HUES64 (cell line): Measurements from ENCODE around the gene WRAP53. TPM values are rescaled to one million over a fixed set of nuclear protein-coding genes. Genes with fewer than 3 reads are reported as not detected.
"Not testable (repeated sequence)": the region's sequence is repeated elsewhere in the genome, so short reads cannot be mapped to it uniquely, and the experiment has no call there.

Experiments used
- H3K27ac ChIP-seq: 2 replicates; pipeline ENCODE4 v1.7.0; 2013; ENCODE audit warnings: low read depth, low read length, inconsistent platforms
- H3K27me3 ChIP-seq: 2 replicates; pipeline ENCODE4 v1.6.1; 2013; ENCODE audit warnings: mild to moderate bottlenecking, low read length; ENCODE audit not compliant: insufficient read depth
- H3K36me3 ChIP-seq: 2 replicates; pipeline ENCODE4 v1.6.1; 2013; ENCODE audit warnings: mild to moderate bottlenecking, low read length; ENCODE audit not compliant: insufficient read depth
- H3K4me1 ChIP-seq: 2 replicates; pipeline ENCODE4 v1.6.1; 2013; ENCODE audit warnings: mild to moderate bottlenecking, low read length, moderate library complexity; ENCODE audit not compliant: insufficient read depth
- H3K4me3 ChIP-seq: 2 replicates; pipeline ENCODE4 v1.5.1; 2013; ENCODE audit warnings: mild to moderate bottlenecking, low read length, moderate library complexity
- H3K9ac ChIP-seq: 2 replicates; pipeline ENCODE4 v1.6.1; 2013; ENCODE audit warnings: mild to moderate bottlenecking, low read depth, low read length
- H3K9me3 ChIP-seq: 2 replicates; pipeline ENCODE4 v1.6.1; 2013; ENCODE audit warnings: low read depth, low read length; ENCODE audit not compliant: insufficient read depth
- WGBS: fragments of 150-250, 120-280 bp; methylation state at CpG from one replicate; pipeline ENCODE4 v1.1.7; 2013; ENCODE audit warnings: missing lambda C conversion rate; 5-methylcytosine and 5-hydroxymethylcytosine counted together
- polyA plus RNA-seq, 2 experiments: library from polyadenylated mRNA; stranded (reverse); fragments of 50-300 nt; gene quantifications; one replicate each; pipeline ENCODE4 v1.2.3, GENCODE V29; 2013

Gene WRAP53
- polyA plus RNA-seq (2013, experiment 1 of 2) = 26.4 TPM
- polyA plus RNA-seq (2013, experiment 2 of 2) = 23.1 TPM

- peaks cover 15% of the 10 kb centered on the region for H3K36me3 ChIP-seq
- no peaks in the 10 kb centered on the region for H3K27me3 ChIP-seq
- WGBS = under 1% methylated on average over 50 of the region's 51 CpGs
- H3K9ac ChIP-seq = peak within 1 kb of the TSS; percentile 98
- peak within 1 kb of the TSS; percentile 98 for H3K27ac ChIP-seq
- H3K4me1 ChIP-seq = peaks cover 20% of the 10 kb centered on the region
- peak within 1 kb of the TSS; percentile 98 for H3K4me3 ChIP-seq
- no peaks in the 10 kb centered on the region for H3K9me3 ChIP-seq
Observed at GRCh38 chr17:7687908-7688807, at the start of gene WRAP53. Gene WRAP53 (plus strand): TSS chr17:7688477. CDS start chr17:7688649, 172 bp downstream.

GRCh38 chr17:7640783-7641182 lies 47.5 kb upstream of the WRAP53 start:
- Histone ChIP-seq H3K4me1 (peaks cover 4% of the 10 kb centered on the region; the same call in 1 of the 2 replicates), H3K4me3 (no peak overlapping the region), H3K27ac (no peak overlapping the region), H3K9me3 (no peaks in the 10 kb centered on the region), H3K36me3 (no peaks in the 10 kb centered on the region), H3K9ac (no peak overlapping the region), H3K27me3 (no peaks in the 10 kb centered on the region)
- WGBS = 94% methylated on average over 26 of the region's 26 CpGs

- H3K9me3 ChIP-seq, H3K4me3 ChIP-seq, H3K36me3 ChIP-seq, H3K9ac ChIP-seq, H3K4me1 ChIP-seq, H3K27ac ChIP-seq, H3K27me3 ChIP-seq: not testable (repeated sequence)
- 81% methylated on average over 7 of the region's 7 CpGs for WGBS
Observed at GRCh38 chr17:7641635-7642034, 46.6 kb upstream of the WRAP53 start.

GRCh38 chr17:7644775-7645174 lies 43.5 kb upstream of the WRAP53 start:
- Histone ChIP-seq H3K27ac (no peak overlapping the region), H3K4me3 (no peak overlapping the region), H3K9me3 (no peaks in the 10 kb centered on the region), H3K36me3 (no peaks in the 10 kb centered on the region), H3K27me3 (0 out of 2 replicates have a peak, but pooled peaks cover 7% of the 10 kb centered on the region), H3K4me1 (no peaks in the 10 kb centered on the region; the same call in 1 of the 2 replicates), H3K9ac (no peak overlapping the region)
- 96% methylated on average over 4 of the region's 4 CpGs for WGBS

- H3K9me3 ChIP-seq = no peaks in the 10 kb centered on the region
- no peak overlapping the region for H3K4me3 ChIP-seq
- H3K4me1 ChIP-seq = no peaks in the 10 kb centered on the region; the same call in 1 of the 2 replicates
- H3K27ac ChIP-seq = no peak overlapping the region
- H3K36me3 ChIP-seq = no peaks in the 10 kb centered on the region
- WGBS = 89% methylated on average over 9 of the region's 9 CpGs
- H3K27me3 ChIP-seq = peaks cover 19% of the 10 kb centered on the region
- H3K9ac ChIP-seq = no peak overlapping the region
Observed at GRCh38 chr17:7646457-7646856, 41.8 kb upstream of the WRAP53 start.

GRCh38 chr17:7647018-7647417 lies 41.3 kb upstream of the WRAP53 start:
- Histone ChIP-seq H3K4me1 (no peaks in the 10 kb centered on the region; the same call in 1 of the 2 replicates), H3K9ac (no peak overlapping the region), H3K27ac (no peak overlapping the region), H3K4me3 (no peak overlapping the region), H3K27me3 (peaks cover 25% of the 10 kb centered on the region), H3K9me3 (no peaks in the 10 kb centered on the region), H3K36me3 (no peaks in the 10 kb centered on the region)
- WGBS = 94% methylated on average over 3 of the region's 4 CpGs

- H3K9ac ChIP-seq = peak within 1 kb of the TSS; percentile 32; the same call in 1 of the 2 replicates
- H3K27me3 ChIP-seq = peaks cover 37% of the 10 kb centered on the region
- no peak within 1 kb of the TSS for H3K27ac ChIP-seq
- H3K4me3 ChIP-seq = peak within 1 kb of the TSS; percentile 66
- WGBS = under 1% methylated on average over 30 of the region's 34 CpGs
- peaks cover 5% of the 10 kb centered on the region; the same call in 1 of the 2 replicates for H3K4me1 ChIP-seq
- H3K9me3 ChIP-seq = no peaks in the 10 kb centered on the region
- peaks cover 9% of the 10 kb centered on the region; the same call in 1 of the 2 replicates for H3K36me3 ChIP-seq
Observed at GRCh38 chr17:7650509-7651096, 37.7 kb upstream of the WRAP53 start, which contains the start of gene ATP1B2. Gene ATP1B2 (plus strand): TSS chr17:7650926. CDS start chr17:7651519, 593 bp downstream.

GRCh38 chr17:7651097-7651664 lies 37.1 kb upstream of the WRAP53 start:
- H3K36me3 ChIP-seq = peaks cover 12% of the 10 kb centered on the region; the same call in 1 of the 2 replicates
- H3K27me3 ChIP-seq = peaks cover 37% of the 10 kb centered on the region
- peaks cover 5% of the 10 kb centered on the region for H3K4me1 ChIP-seq
- peak overlapping the region; percentile 32; the same call in 1 of the 2 replicates for H3K9ac ChIP-seq
- under 1% methylated on average over 40 of the region's 45 CpGs for WGBS
- H3K9me3 ChIP-seq = no peaks in the 10 kb centered on the region
- peak overlapping the region; percentile 66 for H3K4me3 ChIP-seq
- H3K27ac ChIP-seq = no peak overlapping the region

GRCh38 chr17:7651665-7652387 lies 36.5 kb upstream of the WRAP53 start:
- H3K4me3 ChIP-seq = peak overlapping the region; percentile 66
- H3K36me3 ChIP-seq = peaks cover 12% of the 10 kb centered on the region; the same call in 1 of the 2 replicates
- no peaks in the 10 kb centered on the region for H3K9me3 ChIP-seq
- no peak overlapping the region for H3K27ac ChIP-seq
- peaks cover 37% of the 10 kb centered on the region for H3K27me3 ChIP-seq
- peaks cover 10% of the 10 kb centered on the region for H3K4me1 ChIP-seq
- WGBS = 4% methylated on average over 54 of the region's 54 CpGs
- peak overlapping the region; percentile 32; the same call in 1 of the 2 replicates for H3K9ac ChIP-seq
